SU-DHL-6 (cell line): Measurements from ENCODE around the gene ATP8A1.

Source experiments
- H2AFZ ChIP-seq: fragments of 200-600 bp; sonication (generic); 2 replicates; pipeline ENCODE4 v1.6.1; 2014; ENCODE audit warnings: low read depth, mild to moderate bottlenecking, moderate library complexity, mixed read lengths, antibody characterized with exemption, low read length; ENCODE audit not compliant: severe bottlenecking
- H3F3A ChIP-seq: fragments of 200-600 bp; shearing (Covaris generic); 2 replicates; pipeline ENCODE4 v1.6.0; 2016; ENCODE audit warnings: antibody characterized with exemption, mild to moderate bottlenecking; ENCODE audit not compliant: insufficient read depth
- H3K27ac ChIP-seq: fragments of 200-600 bp; sonication (generic); 2 replicates; pipeline ENCODE4 v1.5.1; 2016; ENCODE audit warnings: low read depth, mild to moderate bottlenecking, low read length, moderate library complexity, mixed read lengths
- H3K27me3 ChIP-seq: fragments of 200-600 bp; sonication (generic), shearing (Covaris generic); 2 replicates; pipeline ENCODE4 v1.6.0; 2014; ENCODE audit warnings: mild to moderate bottlenecking, low read length
- H3K36me3 ChIP-seq: fragments of 200-600 bp; sonication (generic); 2 replicates; pipeline ENCODE4 v1.6.1; 2014; ENCODE audit warnings: mild to moderate bottlenecking, low read length, mixed read lengths
- H3K4me2 ChIP-seq: fragments of 300-600, 200-600 bp; shearing (Covaris generic), sonication (generic); 2 replicates; pipeline ENCODE4 v1.6.0; 2014; ENCODE audit warnings: low read length, low read depth, mild to moderate bottlenecking; ENCODE audit not compliant: poor library complexity, severe bottlenecking
- H3K4me3 ChIP-seq: fragments of 200-600 bp; sonication (generic); 2 replicates; pipeline ENCODE4 v1.5.1; 2014; ENCODE audit warnings: antibody characterized with exemption, low read length, mild to moderate bottlenecking, mixed read lengths; ENCODE audit not compliant: insufficient read depth, poor library complexity, severe bottlenecking
- H3K79me2 ChIP-seq: fragments of 200-600 bp; sonication (generic); 2 replicates; pipeline ENCODE4 v1.6.1; 2014; ENCODE audit warnings: mild to moderate bottlenecking, low read length, moderate library complexity; ENCODE audit not compliant: insufficient read depth
- H3K9ac ChIP-seq: fragments of 200-600 bp; sonication (generic); 2 replicates; pipeline ENCODE4 v1.7.0; 2014; ENCODE audit warnings: mild to moderate bottlenecking, low read length
- H3K9me2 ChIP-seq: fragments of 200-600 bp; sonication (generic); replicated peaks from 2 replicates; pipeline ENCODE4 v1.6.1; 2014; ENCODE audit warnings: low read length; ENCODE audit not compliant: insufficient read depth
- H3K9me3 ChIP-seq: fragments of 200-600 bp; sonication (generic); 2 replicates; pipeline ENCODE4 v1.6.1; 2014; ENCODE audit warnings: low read length, mixed read lengths; ENCODE audit not compliant: insufficient read depth
- H4K20me1 ChIP-seq: fragments of 200-600 bp; sonication (generic); 2 replicates; pipeline ENCODE4 v1.6.1; 2014; ENCODE audit warnings: low read depth, mild to moderate bottlenecking, antibody characterized with exemption, low read length, moderate library complexity, mixed read lengths
- EZH2phosphoT487 ChIP-seq: fragments of 200-600 bp; sonication (generic), shearing (Covaris generic); conservative IDR thresholded peaks from 2 replicates; pipeline ENCODE4 v1.6.1; 2018; ENCODE audit warnings: mild to moderate bottlenecking, antibody characterized with exemption, low read length, moderate library complexity, mixed read lengths
- TF ChIP-seq, protein P1 (sequence below): fragments of 200-600 bp; sonication (generic); IDR thresholded peaks from one replicate; pipeline ENCODE4 v1.5.1; 2017; ENCODE audit warnings: antibody characterized with exemption, mild to moderate bottlenecking, low read length, moderate library complexity; ENCODE audit not compliant: insufficient read depth, poor library complexity, severe bottlenecking

The ATP8A1 gene

DNA sequence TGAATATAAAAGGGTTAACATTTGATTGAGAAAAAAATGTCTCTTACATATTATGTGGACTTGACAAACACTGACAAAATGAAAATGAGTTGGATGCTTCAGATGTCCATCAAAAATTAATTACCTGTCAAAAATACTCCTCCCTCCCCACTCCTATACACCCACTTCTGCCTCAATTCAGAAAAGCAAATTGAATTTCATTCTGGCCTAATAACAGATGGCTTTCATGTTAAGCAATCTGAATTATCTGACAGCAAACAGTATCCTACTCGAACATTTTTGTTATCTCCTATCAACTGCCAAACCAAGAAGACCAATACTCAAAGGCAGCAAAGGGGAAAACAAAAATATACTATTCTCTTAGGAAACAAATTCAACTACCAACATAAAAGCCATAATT is 44.0 kb downstream of the ATP8A1 start:
- Histone ChIP-seq H3K4me2 (no peak overlapping the region), H3K9me2 (no peaks in the 10 kb centered on the region), H2AFZ (no peak overlapping the region), H3K79me2 (no peaks in the 10 kb centered on the region), H3K27me3 (no peaks in the 10 kb centered on the region), H3K27ac (no peak overlapping the region), H3K9ac (no peak overlapping the region), H3K4me3 (no peak overlapping the region), H4K20me1 (no peaks in the 10 kb centered on the region), H3F3A (no peaks in the 10 kb centered on the region), H3K9me3 (no peaks in the 10 kb centered on the region), H3K36me3 (no peaks in the 10 kb centered on the region)
- TF ChIP-seq, protein P1, sequence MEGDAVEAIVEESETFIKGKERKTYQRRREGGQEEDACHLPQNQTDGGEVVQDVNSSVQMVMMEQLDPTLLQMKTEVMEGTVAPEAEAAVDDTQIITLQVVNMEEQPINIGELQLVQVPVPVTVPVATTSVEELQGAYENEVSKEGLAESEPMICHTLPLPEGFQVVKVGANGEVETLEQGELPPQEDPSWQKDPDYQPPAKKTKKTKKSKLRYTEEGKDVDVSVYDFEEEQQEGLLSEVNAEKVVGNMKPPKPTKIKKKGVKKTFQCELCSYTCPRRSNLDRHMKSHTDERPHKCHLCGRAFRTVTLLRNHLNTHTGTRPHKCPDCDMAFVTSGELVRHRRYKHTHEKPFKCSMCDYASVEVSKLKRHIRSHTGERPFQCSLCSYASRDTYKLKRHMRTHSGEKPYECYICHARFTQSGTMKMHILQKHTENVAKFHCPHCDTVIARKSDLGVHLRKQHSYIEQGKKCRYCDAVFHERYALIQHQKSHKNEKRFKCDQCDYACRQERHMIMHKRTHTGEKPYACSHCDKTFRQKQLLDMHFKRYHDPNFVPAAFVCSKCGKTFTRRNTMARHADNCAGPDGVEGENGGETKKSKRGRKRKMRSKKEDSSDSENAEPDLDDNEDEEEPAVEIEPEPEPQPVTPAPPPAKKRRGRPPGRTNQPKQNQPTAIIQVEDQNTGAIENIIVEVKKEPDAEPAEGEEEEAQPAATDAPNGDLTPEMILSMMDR: no peak
- no peak for TF ChIP-seq EZH2phosphoT487

DNA sequence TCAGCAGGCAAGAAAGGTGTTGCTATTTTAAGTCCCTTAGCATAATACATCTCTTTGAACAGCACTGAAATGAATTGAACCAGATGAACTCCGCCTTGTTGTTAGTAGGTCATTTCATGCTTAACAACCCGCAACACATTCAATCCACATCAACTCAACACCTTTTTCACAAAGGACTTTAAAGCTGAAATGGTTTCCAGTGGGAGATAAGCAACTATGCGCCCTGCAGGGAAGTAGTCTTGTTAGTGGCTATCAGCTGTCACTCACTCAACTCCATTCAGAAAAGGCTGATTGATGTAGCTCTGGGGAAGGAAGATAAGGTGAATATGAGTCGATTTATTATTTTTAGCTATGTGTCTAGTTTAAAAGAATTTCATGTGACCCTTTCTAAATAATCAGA is 46.0 kb downstream of the ATP8A1 start:
- Histone ChIP-seq H2AFZ (no peak overlapping the region), H3K9ac (no peak overlapping the region), H3K27ac (no peak overlapping the region), H3K9me2 (no peaks in the 10 kb centered on the region), H3K27me3 (no peaks in the 10 kb centered on the region), H3K4me2 (no peak overlapping the region), H3K4me3 (no peak overlapping the region), H3K9me3 (no peaks in the 10 kb centered on the region), H3K79me2 (no peaks in the 10 kb centered on the region), H4K20me1 (no peaks in the 10 kb centered on the region), H3F3A (no peaks in the 10 kb centered on the region), H3K36me3 (no peaks in the 10 kb centered on the region)
- no peak for TF ChIP-seq EZH2phosphoT487
- TF ChIP-seq, protein P1: no peak

DNA sequence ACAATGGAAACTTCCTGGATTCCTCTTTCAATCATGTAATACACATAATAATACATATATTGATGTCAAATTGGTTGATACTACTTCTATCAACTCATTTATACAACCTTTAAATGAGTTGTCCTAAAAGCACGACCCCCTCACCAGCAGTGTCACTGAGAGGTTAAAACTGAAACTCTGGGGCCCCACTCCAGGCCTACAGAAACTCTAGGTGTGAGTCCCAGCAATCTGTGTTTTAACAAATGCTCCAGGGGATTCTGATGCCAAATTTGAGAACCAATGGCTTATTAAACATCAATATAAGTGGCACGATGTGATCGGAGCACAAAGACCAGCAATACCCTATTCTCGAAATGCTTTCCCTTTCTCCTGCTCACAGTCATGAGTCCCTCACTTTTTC is 47.9 kb downstream of the ATP8A1 start:
- Histone ChIP-seq H3K9me2 (no peaks in the 10 kb centered on the region), H3K27ac (no peak overlapping the region), H3K9me3 (no peaks in the 10 kb centered on the region), H3F3A (no peaks in the 10 kb centered on the region), H3K4me3 (no peak overlapping the region), H3K4me2 (no peak overlapping the region), H3K79me2 (no peaks in the 10 kb centered on the region), H3K27me3 (no peaks in the 10 kb centered on the region), H2AFZ (no peak overlapping the region), H3K9ac (no peak overlapping the region), H4K20me1 (no peaks in the 10 kb centered on the region), H3K36me3 (no peaks in the 10 kb centered on the region)
- no peak for TF ChIP-seq EZH2phosphoT487

DNA sequence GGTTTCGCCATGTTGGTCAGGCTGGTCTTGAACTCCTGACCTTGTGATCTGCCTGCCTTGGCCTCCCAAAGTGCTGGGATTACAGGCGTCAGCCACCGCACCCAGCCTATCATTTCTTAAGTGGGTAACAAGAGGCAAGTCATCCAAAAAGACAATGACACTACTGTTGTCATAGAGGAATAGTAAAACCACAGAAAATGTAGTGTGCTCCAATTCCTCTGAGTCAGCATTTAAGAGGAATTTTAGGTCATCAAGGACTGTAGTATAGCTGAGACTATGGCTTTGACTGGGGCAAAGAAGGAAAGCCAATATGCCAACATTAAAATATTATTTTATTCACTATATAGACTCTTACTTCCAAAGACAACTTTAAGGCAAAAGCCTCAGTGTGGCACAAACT is 48.4 kb downstream of the ATP8A1 start:
- Histone ChIP-seq H4K20me1 (no peaks in the 10 kb centered on the region), H3K27ac (no peak overlapping the region), H3K4me2 (no peak overlapping the region), H3F3A (no peaks in the 10 kb centered on the region), H3K9me2 (no peaks in the 10 kb centered on the region), H3K27me3 (no peaks in the 10 kb centered on the region), H2AFZ (no peak overlapping the region), H3K36me3 (no peaks in the 10 kb centered on the region), H3K4me3 (no peak overlapping the region), H3K79me2 (no peaks in the 10 kb centered on the region), H3K9ac (no peak overlapping the region), H3K9me3 (no peaks in the 10 kb centered on the region)
- TF ChIP-seq, protein P1: no peak
- TF ChIP-seq EZH2phosphoT487: no peak
